SK-N-SH (cell line): Measurements from ENCODE around the gene GH2.
A peak's percentile ranks its signal among the peaks of the same experiment; 100 is the strongest.
"Not testable (repeated sequence)": the region's sequence is repeated elsewhere in the genome, so short reads cannot be mapped to it uniquely, and the experiment has no call there.

Source experiments
- NRF1 ChIP-seq: IDR thresholded peaks from 2 replicates; pipeline ENCODE4 v1.6.1; 2012; ENCODE audit warnings: low read depth, mild to moderate bottlenecking, low read length
- RXRA ChIP-seq: IDR thresholded peaks from 2 replicates; pipeline ENCODE4 v1.4.0; 2012; ENCODE audit warnings: low read depth, mild to moderate bottlenecking, borderline replicate concordance
- TF ChIP-seq, protein P1 (sequence below): IDR thresholded peaks from 2 replicates; pipeline ENCODE4 v1.4.0; 2012; ENCODE audit warnings: low read depth, borderline replicate concordance
- TF ChIP-seq, protein P2 (sequence below): fragments of 200-600 bp; sonication (generic); IDR thresholded peaks from 2 replicates; pipeline ENCODE4 v1.6.1; 2017; ENCODE audit warnings: antibody characterized with exemption, mild to moderate bottlenecking, moderate library complexity

DNA sequence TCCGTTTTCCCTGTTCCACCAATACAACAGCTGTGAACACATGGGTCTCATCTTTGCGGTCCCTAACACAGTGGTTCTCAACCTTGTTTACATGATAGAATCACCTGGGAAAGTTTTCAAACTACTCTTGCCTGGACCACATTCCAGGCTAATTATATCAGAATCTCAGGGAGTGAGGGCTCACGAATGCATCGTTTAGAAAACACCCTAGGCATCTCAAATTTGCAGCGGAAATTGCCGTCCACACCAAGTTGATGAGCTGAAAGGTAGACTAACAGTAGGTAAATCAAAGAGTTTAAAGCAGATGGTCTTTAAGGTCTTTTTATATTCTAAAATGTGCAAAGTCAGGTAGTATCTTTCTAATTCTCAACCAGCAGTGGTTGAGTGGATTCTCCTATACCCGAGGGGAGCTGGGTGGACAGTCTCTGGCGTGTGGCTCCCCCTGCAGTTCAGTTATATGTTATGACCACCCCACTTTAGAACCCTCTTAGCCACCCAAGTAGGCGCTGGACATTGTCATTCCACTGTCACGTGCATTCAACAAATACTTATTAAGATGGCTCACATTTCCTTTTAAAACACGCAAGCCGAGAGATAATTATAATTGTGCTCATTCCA lies 25.5 kb upstream of the GH2 start:
- TF ChIP-seq, protein P1, sequence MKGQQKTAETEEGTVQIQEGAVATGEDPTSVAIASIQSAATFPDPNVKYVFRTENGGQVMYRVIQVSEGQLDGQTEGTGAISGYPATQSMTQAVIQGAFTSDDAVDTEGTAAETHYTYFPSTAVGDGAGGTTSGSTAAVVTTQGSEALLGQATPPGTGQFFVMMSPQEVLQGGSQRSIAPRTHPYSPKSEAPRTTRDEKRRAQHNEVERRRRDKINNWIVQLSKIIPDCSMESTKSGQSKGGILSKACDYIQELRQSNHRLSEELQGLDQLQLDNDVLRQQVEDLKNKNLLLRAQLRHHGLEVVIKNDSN = not testable (repeated sequence)
- not testable (repeated sequence) for TF ChIP-seq RXRA, NRF1
- TF ChIP-seq, protein P2, sequence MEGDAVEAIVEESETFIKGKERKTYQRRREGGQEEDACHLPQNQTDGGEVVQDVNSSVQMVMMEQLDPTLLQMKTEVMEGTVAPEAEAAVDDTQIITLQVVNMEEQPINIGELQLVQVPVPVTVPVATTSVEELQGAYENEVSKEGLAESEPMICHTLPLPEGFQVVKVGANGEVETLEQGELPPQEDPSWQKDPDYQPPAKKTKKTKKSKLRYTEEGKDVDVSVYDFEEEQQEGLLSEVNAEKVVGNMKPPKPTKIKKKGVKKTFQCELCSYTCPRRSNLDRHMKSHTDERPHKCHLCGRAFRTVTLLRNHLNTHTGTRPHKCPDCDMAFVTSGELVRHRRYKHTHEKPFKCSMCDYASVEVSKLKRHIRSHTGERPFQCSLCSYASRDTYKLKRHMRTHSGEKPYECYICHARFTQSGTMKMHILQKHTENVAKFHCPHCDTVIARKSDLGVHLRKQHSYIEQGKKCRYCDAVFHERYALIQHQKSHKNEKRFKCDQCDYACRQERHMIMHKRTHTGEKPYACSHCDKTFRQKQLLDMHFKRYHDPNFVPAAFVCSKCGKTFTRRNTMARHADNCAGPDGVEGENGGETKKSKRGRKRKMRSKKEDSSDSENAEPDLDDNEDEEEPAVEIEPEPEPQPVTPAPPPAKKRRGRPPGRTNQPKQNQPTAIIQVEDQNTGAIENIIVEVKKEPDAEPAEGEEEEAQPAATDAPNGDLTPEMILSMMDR = peak; percentile 49; the same call in 1 of the 2 replicates
